K562 (cell line): ENCODE results near the gene CRADD. TPM values are rescaled to one million over a fixed set of nuclear protein-coding genes. Genes with fewer than 3 reads are reported as not detected.

ENCODE experiments used
- AFF1 ChIP-seq, 2 experiments: fragments of 450-650 bp; IDR thresholded peaks; 2 replicates each; pipeline ENCODE4 v1.6.1; 2018; ENCODE audit warnings: mild to moderate bottlenecking in 2 of 2, low read depth in 1 of 2; ENCODE audit not compliant: partially characterized antibody in 2 of 2
- EHMT2 ChIP-seq: fragments of 450-650 bp; IDR thresholded peaks from 2 replicates; pipeline ENCODE4 v1.6.1; 2018; ENCODE audit warnings: antibody characterized with exemption
- FOXK1 ChIP-seq: sonication (generic); formaldehyde crosslinking; IDR thresholded peaks from 2 replicates; pipeline ENCODE4 v1.8.0; 2022; ENCODE audit warnings: missing genetic modification reagents, mild to moderate bottlenecking, borderline replicate concordance
- HLTF ChIP-seq: fragments of 450-650 bp; IDR thresholded peaks from 2 replicates; pipeline ENCODE4 v1.6.1; 2016
- KHSRP ChIP-seq: fragments of 450-650 bp; IDR thresholded peaks from 2 replicates; pipeline ENCODE4 v1.6.1; 2017
- LARP7 ChIP-seq: fragments of 450-650 bp; IDR thresholded peaks from 2 replicates; pipeline ENCODE4 v1.6.1; 2016
- LEF1 ChIP-seq: fragments of 450-650 bp; IDR thresholded peaks from 2 replicates; pipeline ENCODE4 v1.6.1; 2016; ENCODE audit warnings: mild to moderate bottlenecking
- MLLT1 ChIP-seq, 2 experiments: fragments of 450-650 bp; IDR thresholded peaks; 2 replicates each; pipeline ENCODE4 v1.6.1; 2016
- MXI1 ChIP-seq: IDR thresholded peaks from 2 replicates; pipeline ENCODE4 v1.6.1; 2011; ENCODE audit warnings: low read depth, mild to moderate bottlenecking, improper control_type of control experiment, low read length
- NKRF ChIP-seq: fragments of 450-650 bp; IDR thresholded peaks from 2 replicates; pipeline ENCODE4 v1.6.1; 2016; ENCODE audit warnings: borderline replicate concordance
- NR2C2 ChIP-seq, 2 experiments: fragments of 200-800 bp in 1 of 2; sonication (Bioruptor generic) in 1 of 2; sonication (generic) in 1 of 2; formaldehyde crosslinking in 1 of 2; IDR thresholded peaks; 2 replicates each; pipeline versions ENCODE4 v1.6.1 to v1.8.0; 2016 to 2022; ENCODE audit warnings: mild to moderate bottlenecking in 1 of 2, missing compliant biosample characterization in 1 of 2, missing genetic modification characterization in 1 of 2, missing genetic modification reagents in 1 of 2
- SMARCA4 ChIP-seq: fragments of 450-650 bp; IDR thresholded peaks from 2 replicates; pipeline ENCODE4 v1.6.1; 2016
- USF2 ChIP-seq: sonication (generic); formaldehyde crosslinking; IDR thresholded peaks from 2 replicates; pipeline ENCODE4 v1.5.0; 2020; ENCODE audit warnings: missing genetic modification reagents
- polyA plus RNA-seq, 8 experiments: library from polyadenylated mRNA; depleted of rRNA in 4 of 8; stranded (reverse) in 5 of 8; unstranded in 3 of 8; fragments of >200 nt; fragmentation: Nextera tagmentation in 2 of 8; fragmentation: Illumina TruSeq in 1 of 8; extraction: Ambion mirVana in 2 of 8; extraction: Trizol in 1 of 8; gene quantifications; 2 replicates each; pipeline versions ENCODE4 v1.2.1 to v1.2.3, GENCODE V29; 2011 to 2014; ENCODE audit warnings: inconsistent platforms in 1 of 8, missing spikeins in 1 of 8
- total RNA-seq, 7 experiments: library from RNA; depleted of rRNA in 6 of 7; stranded (reverse); fragments of >200 nt in 6 of 7; fragmentation: Illumina TruSeq in 2 of 7; extraction: Trizol in 2 of 7; gene quantifications; 2 replicates each; pipeline versions ENCODE4 v1.2.1 to v1.2.3, GENCODE V29; 2011 to 2021; ENCODE audit warnings: low replicate concordance in 1 of 7

CRADD gene
- total and polyA plus RNA-seq, 9 of the 15 experiments (the other 6 are each of a cell fraction or from before 2014, with no cell fraction given), result 20.5 to 41.1 (median 25.9) TPM

- TF ChIP-seq AFF1 (IDR thresholded peaks at IDR 0.05; ENCODE audit: low read depth in 1 of 2, partially characterized antibody in 2 of 2), result peak in 1 of 2 experiments; percentile 32
- 0 out of 4 replicates have a peak, but pooled peaks of 1 of the 2 experiments have one; percentile 43 for TF ChIP-seq MLLT1 (IDR thresholded peaks at IDR 0.05)
- TF ChIP-seq FOXK1, result no peak
- TF ChIP-seq KHSRP, result 0 out of 2 replicates have a peak, but pooled peaks have one; percentile 30
- peak; percentile 36; the same call in 1 of the 2 replicates for TF ChIP-seq NKRF
- TF ChIP-seq MXI1, result no peak
- TF ChIP-seq NR2C2 (CRISPR knock-in tag; IDR thresholded peaks at IDR 0.05), result no peak
- 0 out of 2 replicates have a peak, but pooled peaks have one; percentile 6 for TF ChIP-seq NR2C2 (tag; IDR thresholded peaks at IDR 0.05)
- TF ChIP-seq SMARCA4, result peak; percentile 22; the same call in 1 of the 2 replicates
- TF ChIP-seq USF2 (CRISPR knock-in tag), result no peak
- TF ChIP-seq EHMT2, result peak; percentile 59; the same call in 1 of the 2 replicates
- TF ChIP-seq LEF1, result peak; percentile 32; the same call in 1 of the 2 replicates
- peak; percentile 68; the same call in 1 of the 2 replicates for TF ChIP-seq LARP7
- TF ChIP-seq HLTF, result peak; percentile 56; the same call in 1 of the 2 replicates
Observed at GRCh38 chr12:93738199-93739058, 61.3 kb downstream of the CRADD start (continued).
